HuH-7 (cell line): ENCODE results near the gene FN3KRP.

Experiments
- DNase-seq: peaks from one replicate; pipeline ENCODE4 v3.0.0; 2011; ENCODE audit warnings: low spot score

Gene FN3KRP

DNA sequence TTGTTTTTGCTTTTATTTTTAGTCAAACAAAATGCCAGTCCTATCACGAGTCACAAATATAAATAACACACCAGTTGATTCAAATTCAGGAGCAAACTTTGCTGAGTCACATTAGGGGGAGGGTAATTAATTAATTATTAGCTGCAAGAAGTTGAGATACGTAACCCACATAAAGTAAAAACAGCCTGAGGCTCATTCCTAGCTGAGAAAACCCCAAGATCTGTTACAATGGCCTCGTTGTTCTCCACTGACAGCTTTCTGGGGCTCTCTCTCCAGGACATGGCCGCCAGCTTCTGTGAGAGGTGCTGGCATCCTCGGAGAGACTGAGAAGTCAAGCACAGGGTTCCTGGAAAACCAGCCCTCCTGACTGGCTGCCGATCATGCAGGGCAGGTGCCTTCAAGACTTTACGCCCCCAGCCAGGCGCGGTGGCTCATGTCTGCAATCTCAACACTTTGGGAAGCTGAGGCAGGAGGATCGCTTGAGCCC lies 29.1 kb upstream of the FN3KRP start:
- DNase-seq: no peak

DNA sequence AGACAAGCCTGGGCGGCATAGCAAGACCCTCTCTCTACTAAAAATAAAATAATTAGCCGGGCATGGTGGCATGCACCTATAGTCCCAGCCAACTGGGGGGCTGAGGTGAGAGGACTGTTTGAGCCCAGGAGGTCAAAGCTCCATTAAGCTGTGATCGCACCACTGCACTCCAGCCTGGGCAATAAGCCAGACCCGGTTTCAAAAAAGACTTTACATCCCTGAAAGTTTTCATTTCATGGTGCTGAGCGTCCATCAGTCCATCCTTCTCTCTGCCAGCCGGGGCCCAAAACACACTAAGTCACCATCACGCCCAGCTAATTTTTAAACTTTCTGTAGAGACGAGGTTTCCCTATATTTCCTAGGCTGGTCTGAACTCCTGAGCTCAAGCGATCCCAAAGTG lies 28.6 kb upstream of the FN3KRP start:
- no peak for DNase-seq

DNA sequence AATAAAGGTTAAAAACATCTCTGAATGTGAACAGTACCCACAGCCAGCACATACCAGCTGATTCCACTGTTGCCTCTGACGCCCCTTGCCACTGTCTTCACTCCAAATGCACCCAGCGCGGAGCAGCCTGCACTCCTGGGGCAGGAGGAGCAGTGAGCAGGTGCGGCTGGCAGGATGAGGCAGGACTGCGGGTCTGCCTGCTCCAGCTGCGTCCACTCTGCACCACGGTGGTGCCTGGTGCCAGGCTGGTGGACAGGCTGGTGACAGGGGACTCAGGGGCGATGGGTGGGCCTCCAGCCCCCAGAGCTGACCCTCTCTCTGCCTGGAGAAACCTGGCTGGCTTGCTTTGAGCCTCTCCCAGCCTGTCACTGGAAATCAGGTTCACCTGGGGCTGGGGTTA lies 27.4 kb upstream of the FN3KRP start:
- DNase-seq: no peak

DNA sequence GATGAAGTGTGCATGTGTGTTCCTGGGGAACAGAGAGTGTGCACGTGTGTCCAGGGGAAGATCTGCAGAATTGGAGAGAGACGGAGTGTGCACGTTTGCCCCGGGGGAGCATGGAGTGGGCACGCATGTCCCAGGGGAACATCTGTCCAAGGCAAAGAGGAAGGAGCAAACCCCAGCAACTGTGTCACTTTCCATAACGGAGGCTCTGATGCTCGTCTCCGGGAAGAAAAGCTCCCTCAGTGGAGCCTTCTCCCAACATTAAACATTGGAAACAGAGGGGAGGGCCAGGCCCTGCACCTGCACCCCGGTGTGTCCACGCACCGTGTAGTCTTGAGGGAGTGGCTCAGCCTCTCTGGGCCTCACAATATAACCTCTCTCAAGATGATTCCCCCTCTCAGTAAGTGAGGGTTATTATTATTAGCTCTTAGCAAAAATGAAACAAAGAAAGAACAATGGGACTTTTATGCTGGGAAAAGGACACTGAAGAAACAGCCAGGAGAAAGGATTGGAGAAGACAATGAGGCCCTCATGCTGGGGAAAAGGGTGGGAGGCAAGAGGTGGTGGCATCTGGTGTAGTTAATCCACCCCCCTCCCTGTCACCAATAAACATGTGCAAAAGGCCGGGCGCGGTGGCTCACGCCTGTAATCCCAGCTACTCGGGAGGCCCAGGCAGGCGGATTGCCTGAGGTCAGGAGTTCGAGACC lies 25.6 kb upstream of the FN3KRP start:
- DNase-seq: no peak

DNA sequence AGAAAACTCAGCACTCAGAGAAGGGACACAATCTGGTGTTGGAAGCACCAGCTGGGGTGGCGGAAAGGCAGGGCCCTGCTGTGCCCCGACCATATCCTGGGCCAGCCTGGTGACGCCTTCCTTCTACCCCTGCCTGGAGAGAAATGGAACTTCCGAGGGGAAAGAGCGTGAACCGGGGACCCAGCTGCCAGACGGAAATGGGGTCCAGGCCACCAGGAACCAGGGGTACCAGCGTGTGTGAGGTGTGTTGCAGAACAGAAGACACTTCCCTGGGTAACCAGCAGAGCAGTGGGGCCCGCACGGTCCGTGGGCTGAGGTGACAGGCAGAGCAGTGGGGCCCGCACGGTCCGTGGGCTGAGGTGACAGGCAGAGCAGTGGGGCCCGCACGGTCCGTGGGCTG lies 24.8 kb upstream of the FN3KRP start:
- DNase-seq: no peak

DNA sequence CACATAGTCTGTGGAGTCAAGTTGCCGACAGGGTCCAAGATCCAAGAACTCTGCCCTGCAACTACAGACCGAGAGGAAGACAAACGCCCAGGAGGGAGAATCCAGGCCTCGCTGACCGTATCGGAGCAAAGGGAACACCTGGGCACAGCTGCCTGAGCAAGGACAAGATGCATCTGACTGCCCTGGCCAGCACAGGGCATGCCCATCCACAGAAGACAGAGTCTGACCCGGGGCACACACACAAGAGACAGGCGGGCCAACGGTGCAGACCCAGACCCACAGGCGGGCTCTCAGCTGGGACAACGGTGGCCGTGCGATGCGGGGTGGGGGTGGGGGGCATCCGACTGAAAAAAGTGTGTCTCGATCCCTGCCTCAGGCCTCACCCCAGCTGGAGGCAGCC lies 24.2 kb upstream of the FN3KRP start:
- DNase-seq: no peak

DNA sequence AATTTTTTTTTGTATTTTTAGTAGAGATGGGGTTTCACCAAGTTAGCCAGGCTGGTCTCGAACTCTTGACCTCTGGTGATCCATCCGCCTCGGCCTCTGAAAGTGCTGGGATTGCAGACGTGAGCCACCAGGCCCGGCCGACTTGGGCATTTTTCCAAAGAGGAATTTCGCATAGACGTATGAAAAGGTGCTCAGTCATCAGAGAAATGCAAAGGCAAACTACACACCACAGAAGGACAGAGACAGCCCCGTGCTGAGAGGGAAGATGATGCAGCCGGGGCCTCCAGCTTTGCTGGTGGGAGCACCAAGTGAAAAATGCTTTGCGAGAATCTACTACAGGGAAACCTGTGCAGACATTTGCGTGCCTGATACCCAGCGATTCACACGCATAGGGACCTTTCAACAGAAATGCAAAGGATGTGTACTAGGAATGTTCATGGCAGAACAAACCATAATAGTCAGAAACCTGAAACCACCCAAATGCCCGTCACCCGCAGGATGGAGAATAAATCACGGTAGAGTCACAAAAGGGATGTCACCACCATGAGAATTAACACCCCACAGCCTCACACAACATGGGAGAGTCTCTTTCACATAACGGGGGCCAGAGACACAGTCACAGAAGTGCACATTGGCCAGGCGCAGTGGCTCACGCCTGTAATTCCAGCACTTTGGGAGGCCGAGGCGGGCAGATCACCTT lies 23.2 kb upstream of the FN3KRP start:
- no peak for DNase-seq

DNA sequence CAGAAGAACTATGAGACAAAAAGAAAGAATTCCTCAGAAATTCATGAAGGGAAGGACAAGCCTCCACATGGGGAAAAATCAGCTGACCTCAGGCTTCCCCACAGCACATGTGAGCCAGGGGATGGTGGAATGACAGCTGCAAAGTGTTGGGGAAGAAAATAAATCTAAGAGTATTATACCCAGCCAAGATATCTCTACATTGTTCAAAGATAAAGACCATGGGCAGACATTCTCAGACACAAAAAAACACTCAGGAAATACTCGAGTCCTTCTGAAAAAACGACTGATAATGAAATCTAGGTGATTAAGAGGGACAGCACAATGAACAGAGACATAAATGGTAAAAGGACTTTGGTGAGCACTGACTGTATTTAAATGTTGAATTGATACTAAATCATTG lies 21.9 kb upstream of the FN3KRP start:
- no peak for DNase-seq

DNA sequence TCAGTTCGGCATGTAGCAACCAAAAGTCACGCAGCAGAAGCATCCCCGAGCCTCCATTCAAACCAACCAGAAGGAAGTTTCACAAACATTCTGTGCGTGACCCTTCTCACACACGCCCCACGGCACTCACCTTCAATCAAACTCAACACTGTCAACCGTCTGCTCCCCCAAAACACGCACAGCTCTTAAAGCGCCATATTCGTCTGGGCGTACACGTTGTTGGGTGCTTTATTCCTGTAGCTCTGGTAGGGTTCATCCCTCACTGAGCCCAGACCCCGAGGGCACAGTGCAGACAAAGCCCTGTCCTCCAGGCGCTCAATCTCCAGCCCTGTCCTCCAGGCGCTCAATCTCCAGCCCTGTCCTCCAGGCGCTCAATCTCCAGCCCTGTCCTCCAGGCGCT lies 20.2 kb upstream of the FN3KRP start:
- no peak for DNase-seq

DNA sequence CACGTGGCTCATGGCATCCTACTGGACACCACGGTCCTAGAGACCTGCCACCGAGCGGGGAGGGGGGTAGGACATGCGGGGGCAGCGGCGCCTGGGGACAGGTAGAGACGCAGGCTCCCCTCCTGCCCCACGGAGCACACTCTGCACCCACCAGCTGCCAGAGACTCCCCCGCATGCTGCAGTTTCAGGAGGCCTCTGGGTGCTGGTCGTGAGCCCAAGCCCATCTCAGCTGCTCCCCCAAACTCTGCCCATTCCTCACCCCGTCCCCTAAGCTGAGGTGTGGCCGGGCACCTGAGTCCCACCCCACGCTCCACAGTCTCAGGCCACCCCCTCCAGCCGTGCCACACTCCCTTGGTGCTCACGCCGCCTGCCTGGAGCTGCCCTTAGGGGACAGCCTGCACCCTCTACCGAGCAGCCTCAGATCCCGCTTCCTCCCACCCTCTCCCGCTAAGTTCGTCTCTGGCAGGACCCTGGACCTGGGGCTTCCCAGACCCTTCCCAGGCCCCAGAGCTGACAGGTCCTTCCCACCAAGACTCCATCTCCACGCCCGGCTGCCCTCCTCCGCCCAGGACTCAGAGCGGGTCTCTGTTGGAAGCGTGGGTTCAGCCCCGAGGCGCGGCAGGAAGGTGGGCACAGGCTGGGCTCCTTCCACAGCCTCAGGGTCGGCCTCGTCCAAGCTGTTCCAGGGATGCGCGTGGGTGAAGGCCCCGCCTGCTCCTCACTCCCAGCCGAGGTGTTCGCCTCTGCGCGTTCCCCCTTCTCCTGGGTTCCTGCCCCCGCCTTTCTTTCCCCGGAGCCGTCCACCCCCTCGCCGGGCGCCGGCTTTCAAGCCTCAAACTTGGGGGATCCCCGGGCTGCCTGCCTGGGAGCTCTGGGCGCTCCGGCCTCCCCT lies 19.3 kb upstream of the FN3KRP start:
- DNase-seq: no peak

DNA sequence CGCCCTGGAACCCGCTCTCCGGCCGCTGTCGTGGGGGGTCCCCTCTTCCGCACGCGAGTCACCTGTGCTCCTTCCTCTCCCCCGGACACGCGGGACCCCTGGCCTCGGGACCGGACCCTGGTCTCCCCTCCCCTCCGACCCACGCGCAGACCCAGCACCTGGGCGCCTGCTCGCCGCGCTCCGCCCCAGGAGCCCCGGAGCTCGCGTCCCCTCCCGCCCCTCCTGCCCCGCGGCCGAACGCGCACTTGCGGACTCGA lies 18.8 kb upstream of the FN3KRP start:
- DNase-seq: no peak

DNA sequence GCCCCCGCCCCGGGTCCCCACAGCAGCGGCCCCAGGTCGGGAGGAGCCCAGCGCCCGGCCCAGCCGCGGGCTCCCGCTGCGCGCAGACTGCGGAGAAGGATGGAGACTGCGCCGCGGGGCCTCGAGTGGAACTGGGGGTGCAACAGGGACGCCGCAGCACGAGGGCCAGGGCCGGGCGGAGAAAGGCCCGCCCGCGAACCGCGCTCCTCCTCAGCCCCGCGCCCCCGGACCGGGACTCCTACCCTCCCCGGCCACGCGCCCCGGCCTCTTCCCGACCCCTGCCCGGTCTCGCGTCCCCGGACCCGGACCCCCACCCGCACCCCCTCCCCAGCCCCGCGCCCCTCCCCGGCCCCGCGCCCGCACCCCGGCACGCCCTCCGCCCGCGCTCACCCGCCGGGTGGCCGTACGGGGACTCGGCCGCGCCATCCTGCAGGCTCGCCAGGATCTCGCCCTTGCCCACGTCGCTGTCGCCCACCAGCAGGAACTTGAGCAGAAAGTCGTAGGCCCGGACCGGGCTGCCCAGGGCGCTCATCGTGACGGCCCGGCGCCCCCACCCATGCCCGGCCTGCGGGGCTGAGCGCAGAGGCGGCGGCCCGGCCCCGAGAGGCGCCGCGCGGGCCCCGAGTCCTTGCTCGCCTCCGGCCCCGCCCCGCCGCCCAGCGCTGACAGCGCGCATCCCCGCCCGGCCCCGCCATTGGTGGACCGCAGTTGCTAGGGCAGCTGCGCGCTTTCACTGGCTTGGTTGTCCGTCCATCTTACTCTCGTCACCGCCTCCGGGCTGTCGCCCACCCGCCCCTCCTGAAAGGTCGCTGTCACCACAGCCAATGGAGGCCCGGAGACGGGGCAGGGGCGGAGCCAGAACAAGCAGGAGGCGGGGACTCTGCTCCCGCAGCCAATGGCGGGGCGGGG lies 18.2 kb upstream of the FN3KRP start, which contains the start of gene RAB40B:
TSS of gene RAB40B (minus strand) at position 634 of the 909 bp plus-strand sequence. CDS start at position 532, 102 bp downstream.
- peak; percentile 100 for DNase-seq

DNA sequence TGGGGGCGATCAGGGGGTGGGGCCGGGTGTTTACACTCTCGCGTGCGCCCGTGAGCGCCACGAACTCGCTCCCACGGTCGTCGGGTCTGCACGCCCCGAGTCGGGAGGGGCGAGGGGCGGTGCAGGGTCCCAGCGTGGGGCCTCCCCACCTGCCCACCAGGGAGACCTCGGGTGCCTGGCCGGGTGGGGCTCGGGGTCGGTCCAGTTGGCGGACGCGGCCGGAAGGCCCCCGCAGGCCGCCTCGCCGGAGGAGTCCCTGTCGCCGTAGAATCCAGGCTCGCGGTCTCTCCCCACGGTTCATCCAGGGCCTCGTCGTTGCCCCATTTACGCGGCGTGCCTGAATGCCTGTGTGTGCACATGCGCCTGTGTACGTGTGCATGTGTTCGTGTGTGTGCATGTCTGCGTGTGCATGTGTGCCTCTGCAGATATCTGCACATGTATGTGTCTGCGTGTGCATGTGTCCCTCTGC lies 17.5 kb upstream of the FN3KRP start:
- no peak for DNase-seq

DNA sequence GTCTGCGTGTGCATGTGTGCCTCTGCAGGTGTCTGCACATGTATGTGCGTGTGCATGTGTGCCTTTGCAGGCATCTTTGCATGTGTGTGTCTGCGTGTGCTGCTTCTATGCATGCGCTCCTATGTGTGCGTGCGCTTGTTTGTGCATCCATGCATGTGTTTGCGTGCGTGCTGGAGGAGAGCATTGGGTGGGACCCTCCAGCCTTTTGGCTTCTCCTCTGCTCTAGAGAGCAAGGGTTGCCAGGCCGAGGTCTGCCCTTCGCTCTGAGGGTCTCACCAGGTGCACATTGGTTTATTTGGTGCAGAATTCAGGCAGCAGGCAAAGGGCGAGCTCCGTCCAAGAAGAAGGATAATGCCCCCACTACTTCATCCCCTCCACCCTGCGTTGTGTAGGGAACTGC lies 17.0 kb upstream of the FN3KRP start:
- DNase-seq: no peak

DNA sequence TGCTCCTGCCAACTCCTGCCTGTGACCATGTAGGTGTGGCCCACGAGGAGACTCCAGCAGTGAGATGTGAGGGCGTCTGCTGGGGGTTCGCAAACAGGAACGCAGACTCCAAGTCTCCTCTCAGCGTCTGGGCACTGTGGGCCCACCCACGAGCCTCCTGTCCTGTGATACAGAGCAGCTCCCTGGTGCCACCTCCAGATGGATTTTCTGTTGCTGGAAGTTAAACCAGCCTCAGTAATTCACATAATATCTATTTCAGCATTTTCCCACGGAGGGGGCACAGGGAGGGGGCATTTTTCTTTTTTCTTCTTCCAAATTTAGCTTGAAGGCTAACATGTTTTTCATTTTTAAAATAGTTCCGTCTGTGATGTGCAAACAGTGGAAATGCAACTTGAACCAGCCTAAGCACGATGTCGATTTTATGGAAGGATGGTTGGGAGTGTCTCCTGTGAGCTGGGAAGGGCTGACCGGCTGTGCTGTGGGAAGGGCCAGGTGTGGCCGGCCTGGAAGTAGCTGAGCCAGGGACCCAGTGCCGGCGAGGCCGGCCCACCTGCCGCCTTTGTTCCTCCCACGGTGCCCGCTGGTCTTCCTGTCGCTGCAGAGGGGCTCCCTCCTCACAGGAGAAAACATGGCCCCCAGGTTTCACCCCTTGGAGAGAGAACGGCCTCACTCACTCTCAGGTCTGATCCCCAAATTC lies 14.1 kb upstream of the FN3KRP start:
- no peak for DNase-seq

DNA sequence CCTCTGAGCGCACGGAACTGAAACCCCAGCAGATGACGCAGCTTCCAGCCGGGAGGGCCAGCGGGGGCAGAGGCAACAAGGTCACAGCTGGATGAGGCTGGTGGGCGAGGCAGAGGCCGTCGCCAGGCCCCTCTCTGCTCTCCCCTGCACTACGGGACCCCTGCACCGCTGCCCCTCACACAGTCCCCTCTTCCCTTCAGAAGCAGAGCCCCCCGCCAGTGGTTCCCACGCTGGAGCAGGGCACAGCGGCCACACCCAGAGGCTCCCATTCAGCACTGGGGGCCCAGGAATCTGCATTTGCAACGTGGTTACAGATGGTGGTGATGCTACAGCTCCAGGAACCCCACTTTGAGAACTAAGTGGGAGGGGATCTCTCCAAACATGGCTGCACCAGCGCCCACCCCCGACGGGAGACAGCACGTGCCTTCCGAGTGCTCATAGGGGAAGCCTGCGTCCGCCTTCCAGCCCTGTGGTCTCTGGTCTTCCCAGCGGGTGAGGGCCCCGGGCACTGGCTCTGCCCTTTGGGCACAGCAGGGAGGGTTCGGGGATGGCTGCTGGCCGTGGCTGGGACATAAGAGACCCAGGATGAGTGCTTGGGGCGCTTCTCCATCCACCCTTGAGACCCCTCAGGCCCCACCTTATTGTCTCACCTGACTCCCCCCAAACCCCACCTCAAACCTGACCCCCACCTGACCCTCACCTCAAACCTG lies 13.3 kb upstream of the FN3KRP start:
- no peak for DNase-seq

DNA sequence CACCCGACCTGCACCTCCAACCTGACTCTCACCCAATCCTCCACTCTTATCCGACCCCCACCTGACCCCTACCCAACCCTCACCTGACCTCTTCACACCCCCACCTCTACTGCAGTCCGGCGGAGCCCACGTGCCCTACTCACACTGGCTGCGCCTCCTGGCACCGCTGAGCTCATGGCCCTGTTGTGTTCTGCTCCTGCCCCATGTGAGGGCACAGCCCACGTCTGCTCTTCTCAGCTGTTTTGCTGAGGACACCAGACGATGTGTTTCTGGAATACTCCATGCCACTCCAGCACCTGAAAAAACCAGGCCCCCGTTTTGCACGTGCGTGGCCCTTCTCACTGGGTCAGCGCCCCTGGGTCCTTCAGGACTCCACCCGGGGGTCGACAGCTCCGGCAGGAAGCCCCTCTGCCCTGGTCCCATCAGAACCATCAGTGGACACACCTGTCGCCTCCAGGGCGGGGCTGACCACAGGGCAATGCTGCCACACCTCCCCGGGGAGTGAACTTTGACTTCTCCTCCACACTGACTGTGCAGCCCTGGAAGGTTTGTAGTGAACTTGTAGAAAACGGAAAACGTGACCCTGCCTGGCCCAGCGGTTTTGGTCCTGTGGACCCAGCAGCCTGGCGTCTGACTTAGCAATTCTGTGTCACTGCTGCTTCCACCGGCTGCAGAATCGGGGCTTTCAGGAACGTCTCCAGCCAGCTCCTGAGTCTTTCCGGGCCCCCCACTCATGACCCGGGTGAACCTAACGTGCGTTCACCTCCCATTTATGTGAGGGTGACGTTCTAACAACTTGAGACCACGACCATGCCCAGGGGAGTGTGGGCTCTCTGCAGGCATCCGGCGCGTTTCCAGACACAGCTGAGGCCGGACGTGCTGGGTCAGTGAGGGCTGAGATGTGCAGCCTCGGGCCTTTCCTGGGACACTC lies 12.3 kb upstream of the FN3KRP start:
- peak; percentile 75 for DNase-seq

DNA sequence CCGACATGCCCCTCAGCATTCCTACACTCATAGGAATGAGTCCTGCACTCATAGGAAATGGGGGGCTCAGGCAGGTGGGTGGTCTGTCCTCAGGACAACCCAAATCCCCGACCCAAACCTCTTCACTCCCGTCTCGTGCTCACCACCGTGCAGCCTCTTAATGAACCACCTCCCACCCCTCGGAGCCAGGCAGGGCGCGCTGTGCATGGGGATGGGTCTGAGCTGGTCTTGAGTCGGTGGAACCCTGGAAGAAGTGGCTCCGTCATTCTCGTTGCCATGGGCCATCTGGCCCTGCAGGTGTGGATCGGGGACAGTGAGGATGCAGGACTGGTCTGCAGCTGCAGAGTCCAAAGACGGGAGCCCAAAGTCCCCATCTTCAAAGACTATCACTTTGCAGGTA lies 11.6 kb upstream of the FN3KRP start:
- DNase-seq: no peak

DNA sequence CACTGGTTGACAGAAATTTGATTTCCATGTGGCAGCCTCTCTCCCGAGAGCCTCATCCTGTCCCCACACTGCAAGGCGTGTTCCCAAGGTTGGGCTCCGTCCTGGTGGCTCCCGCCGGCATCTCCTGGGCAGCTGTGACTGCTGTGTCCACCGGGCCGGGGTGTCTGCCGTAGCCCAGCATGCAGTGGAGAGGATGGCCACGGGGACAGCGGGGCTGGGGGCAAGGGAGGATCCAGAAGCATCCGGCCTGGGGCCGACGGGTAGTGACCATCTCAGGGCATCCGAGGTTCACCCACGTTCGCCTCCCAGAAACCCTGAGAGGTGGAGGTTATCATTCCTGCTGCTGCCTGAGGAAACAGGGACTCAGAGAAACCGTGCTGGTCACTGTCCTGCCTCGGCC lies 10.8 kb upstream of the FN3KRP start:
- no peak for DNase-seq
